Choroid plexus epithelial cell (primary cell): ENCODE results near the gene PAK5.

ENCODE experiments used
- DNase-seq: peaks from one replicate; pipeline ENCODE4 v3.0.0-alpha.2; 2010; ENCODE audit warnings: low read depth
- H3K4me3 ChIP-seq: 2 replicates; pipeline ENCODE4 v1.5.1; 2011; ENCODE audit warnings: low read depth, mild to moderate bottlenecking, control low read depth, low read length, moderate library complexity
- CTCF ChIP-seq: conservative IDR thresholded peaks from 2 replicates; pipeline ENCODE4 v1.5.1; 2011; ENCODE audit warnings: low read depth, mild to moderate bottlenecking, control low read depth, inconsistent platforms, low read length, moderate library complexity

The PAK5 gene

GRCh38 chr20:9503526-9504245, 335.2 kb downstream of the PAK5 start:
- peak; percentile 7 for TF ChIP-seq CTCF
- peak; percentile 26 for DNase-seq
- H3K4me3 ChIP-seq = no peak overlapping the region

GRCh38 chr20:9501473-9501872, 337.4 kb downstream of the PAK5 start:
- H3K4me3 ChIP-seq = no peak overlapping the region
- no peak for DNase-seq
- TF ChIP-seq CTCF = no peak

- DNase-seq = no peak
- no peak for TF ChIP-seq CTCF
- no peak overlapping the region for H3K4me3 ChIP-seq
These were observed 338.8 kb downstream of the PAK5 start for GRCh38 chr20:9500121-9500520.

GRCh38 chr20:9499126-9499899, 339.6 kb downstream of the PAK5 start:
- no peak for DNase-seq
- H3K4me3 ChIP-seq = no peak overlapping the region
- no peak for TF ChIP-seq CTCF

- no peak overlapping the region for H3K4me3 ChIP-seq
- no peak for TF ChIP-seq CTCF
- no peak for DNase-seq
These were observed 340.6 kb downstream of the PAK5 start for GRCh38 chr20:9498322-9498721.

GRCh38 chr20:9496155-9496554, 342.7 kb downstream of the PAK5 start:
- TF ChIP-seq CTCF = no peak
- no peak for DNase-seq
- no peak overlapping the region for H3K4me3 ChIP-seq
